CD4-positive, alpha-beta T cell treated with Interleukin-6 at 100 ng/mL for 8 hours (primary cell): Measurements from ENCODE around the gene WDR5.

Source experiments
- DNase-seq: peaks from one replicate; pipeline ENCODE4 v3.0.0-alpha.2; 2020; ENCODE audit warnings: mixed read lengths, low spot score

The WDR5 gene

DNA sequence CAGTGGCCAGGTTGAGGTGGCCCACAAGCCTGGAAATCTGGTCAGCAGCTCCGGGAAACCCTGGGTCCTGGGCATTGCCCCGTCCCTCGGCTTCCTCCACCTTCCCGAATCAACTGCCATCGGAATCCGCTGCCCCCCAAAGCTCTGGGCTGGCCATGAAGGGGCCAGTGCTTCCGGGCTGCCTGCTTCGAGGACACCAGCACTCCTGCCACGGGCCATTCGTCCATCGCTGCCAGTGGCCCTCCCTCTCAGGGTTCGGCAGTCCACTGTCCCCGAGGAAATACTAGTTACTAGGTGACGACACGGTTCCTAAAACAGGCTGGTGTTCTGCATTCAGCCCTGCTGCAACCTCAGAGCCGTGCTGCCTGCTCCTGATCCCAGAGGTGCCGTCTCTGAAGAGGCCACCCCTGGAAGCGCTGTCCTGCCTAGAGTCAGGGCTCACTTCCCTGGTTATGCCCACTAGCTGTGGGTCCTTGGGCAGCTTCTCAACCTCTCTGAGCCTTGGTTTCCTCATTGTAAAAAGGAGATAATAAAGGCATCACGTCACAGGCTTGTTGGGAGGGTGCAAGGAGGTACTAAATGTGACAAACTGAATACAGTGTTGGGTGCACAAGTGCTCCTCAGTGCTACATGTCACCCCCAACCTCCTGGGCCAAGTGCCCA is 3.5 kb upstream of the WDR5 start:
- DNase-seq = no peak

DNA sequence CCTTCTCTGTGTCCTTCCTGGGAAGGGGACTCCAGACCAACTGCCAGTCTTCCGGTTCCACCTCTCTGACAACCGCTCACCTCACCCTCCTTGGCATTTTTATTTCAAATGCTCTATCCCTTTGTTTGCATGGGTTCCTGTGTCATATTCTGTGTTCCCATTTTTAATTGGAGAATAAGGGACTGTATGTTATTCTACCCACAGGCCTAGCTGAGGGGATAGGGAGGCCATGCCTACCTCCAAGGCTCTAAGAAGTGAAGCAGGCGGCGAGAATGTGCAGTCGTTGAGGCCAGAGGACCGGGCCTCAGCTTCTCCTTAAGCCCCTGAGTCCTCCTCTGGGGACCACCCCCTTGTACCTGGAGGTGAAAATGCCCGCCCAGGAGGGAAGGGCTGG is 936 bp upstream of the WDR5 start:
- no peak for DNase-seq

DNA sequence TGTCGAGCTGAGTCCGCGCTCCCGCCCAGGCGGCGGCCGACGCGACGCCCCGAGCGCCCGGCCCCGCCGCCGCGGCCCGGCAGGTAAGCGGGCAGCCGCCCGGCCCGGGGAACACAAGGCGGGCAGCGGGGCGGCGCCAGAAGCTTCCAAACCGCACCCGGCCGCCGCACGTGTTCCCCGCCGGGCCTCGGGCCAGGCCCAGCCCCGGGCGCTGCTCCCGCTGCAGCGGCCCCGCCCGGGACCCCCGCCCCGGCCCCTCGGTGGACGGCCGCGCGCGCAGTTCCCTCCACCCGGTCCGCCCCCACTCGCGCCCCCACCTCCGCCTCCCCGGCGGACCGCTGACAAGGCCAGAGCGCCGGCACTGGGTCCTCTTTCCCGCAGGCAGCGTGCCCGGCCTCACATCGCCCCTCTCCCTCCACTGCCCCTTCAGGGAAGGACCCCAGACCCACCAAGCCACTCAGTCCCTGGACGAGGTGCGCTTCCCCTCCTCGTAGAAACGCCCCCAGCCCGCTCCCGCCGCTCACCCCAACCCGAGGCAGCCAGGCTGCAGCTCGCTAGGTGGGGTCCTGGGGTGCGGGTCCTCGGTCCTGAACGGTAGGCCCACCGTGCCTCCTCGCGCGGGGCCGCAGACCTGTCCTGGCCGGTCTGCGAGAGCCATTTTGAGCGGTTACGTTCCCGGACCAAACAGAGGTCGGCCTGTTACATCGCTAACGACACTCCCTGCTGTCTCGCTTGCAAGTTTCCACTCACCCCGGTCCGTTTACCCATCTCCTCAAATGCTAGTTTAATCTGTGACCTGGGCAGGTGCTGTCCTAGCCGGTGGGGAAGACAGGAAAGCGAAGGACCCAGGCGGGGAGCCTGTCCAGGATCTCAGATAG is 475 bp downstream of the WDR5 start:
- no peak for DNase-seq

DNA sequence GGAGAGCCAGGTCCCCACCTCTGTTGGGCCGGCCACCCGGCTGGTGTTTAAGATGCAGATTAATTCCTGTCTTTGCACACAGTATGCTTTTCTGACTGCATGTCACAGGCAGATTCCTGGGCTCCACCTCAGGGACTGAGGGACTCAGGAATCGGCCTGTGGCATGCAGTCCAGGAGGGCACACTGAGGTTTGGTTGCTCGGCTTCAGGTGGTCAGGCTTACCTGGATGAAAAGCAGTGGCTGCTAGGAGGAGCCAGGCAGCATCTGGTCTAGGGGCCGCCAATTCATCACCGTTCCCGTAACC is 1.1 kb downstream of the WDR5 start:
- no peak for DNase-seq

DNA sequence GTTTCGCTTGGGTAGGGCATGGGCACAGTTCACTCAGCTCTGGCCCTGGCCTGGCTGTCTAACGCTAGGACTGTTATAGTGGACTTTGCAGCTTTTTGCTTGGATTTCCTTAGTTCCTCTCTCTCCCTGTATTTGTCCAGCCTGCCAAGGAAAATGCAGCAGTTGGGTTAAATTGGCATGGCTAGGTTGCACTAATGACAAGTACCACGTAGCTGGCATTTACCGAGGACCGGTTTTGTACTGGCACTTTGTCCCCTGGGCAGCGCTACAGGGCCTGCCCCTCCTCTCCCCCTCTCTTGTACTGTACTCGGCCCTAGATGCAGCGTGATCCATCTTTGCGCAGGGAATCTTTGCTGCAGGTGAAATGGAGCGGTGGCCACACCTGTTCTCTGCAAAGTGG is 2.4 kb downstream of the WDR5 start:
- DNase-seq = no peak

DNA sequence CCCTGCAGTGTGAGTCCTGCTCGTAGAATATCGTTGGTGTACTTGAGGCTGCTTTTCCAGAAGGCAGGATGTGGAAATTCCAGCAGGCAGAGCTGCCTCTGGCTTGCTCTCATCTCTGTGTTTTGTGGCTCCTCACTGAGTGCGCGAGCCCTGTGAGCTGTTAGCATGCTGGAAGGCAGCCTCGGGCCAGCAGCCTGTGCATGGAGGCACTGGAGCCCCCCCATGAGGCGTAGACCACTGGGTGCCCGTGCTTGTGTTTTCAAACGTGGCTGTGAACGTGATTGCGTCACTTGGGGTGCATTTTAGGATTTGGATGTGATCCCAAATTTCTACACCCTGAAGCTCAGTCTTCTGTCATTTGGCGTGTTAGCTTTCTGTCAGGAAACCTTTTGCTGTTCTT is 3.2 kb downstream of the WDR5 start:
- DNase-seq = no peak

DNA sequence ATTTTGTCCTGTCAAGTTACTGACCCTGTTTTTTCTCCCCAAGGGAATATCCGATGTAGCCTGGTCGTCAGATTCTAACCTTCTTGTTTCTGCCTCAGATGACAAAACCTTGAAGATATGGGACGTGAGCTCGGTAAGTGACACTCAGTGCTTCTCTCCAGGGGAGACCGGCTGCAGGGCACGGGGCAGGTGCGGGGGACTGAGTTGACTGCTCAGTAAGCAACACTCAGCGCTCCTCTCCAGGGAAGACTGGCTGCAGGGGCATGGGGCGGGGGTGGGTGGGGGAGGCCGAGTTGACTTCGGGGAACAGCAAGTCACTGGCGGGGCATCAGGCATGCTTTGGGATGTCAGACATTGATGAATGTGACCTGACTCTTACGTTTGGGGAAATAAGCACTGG is 6.0 kb downstream of the WDR5 start:
- no peak for DNase-seq

DNA sequence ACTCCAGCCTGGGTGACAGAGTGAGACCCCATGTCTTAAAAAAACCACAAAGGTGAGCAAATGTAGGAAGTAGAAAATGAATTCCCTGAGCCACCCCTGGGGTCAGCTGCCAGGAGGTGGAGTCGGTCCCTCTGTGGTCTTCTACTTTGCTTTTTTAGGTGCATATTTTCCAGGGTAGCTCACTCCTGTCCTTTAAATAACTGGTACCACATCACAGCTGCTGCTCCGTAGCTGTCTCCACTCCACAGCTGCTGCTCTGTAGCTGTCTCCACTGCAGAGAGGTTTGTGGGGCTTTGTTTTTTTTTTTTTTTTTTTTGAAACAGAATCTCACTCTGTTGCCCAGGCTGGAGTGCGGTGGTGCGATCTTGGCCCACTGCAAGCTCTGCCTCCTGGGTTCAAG is 8.9 kb downstream of the WDR5 start:
- no peak for DNase-seq

DNA sequence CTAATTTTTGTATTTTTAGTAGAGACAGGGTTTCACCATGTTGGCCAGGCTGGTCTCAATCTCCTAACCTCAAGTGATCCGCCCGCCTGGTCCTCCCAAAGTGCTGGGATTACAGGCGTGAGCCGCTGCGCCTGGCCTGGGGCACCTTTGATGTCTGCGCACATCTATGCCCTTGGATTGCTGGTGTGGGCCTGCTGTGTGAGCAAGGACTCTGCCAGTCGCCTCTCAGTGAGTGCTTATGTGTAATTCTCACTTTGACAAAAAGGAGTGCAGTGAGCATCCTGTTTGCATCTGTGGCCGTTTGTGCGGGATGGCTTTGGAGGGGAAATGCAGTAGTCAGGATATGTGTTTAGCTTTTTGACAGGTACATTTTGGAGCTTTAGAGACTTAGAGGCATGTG is 9.4 kb downstream of the WDR5 start:
- no peak for DNase-seq

DNA sequence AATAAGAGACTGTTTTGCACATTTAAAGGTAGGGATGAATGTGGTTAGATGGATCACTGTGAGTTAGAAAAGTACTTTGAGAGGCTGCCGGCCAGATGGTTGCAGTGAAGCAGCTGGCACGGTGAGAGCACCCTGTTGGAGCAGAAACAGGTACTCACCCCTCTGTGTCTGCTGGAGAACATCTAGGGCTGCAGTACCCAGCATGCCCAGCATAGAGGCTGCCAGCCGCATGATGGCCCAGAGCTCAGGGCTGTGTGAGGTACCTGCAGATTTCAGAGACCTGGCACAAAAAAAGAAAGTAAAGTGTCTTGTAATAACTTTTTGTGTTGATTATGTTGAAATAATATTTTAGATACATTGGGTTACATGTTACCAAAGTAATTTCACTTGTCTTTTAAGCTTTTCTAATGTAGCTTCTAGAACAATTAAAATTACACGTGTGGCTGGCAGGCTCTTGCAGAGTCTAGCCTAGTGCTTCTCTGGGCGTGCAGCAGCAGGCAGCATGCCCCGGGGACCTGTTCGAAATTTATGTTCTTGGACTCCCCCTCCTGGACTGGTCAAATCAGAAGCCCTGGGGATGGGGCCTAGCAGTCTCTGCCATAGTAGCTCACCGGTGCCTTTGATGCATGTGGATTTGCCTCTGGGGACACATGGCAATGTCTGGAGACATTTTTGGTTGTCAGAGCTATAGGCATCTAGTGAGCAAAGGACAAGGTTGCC is 11.1 kb downstream of the WDR5 start:
- no peak for DNase-seq

DNA sequence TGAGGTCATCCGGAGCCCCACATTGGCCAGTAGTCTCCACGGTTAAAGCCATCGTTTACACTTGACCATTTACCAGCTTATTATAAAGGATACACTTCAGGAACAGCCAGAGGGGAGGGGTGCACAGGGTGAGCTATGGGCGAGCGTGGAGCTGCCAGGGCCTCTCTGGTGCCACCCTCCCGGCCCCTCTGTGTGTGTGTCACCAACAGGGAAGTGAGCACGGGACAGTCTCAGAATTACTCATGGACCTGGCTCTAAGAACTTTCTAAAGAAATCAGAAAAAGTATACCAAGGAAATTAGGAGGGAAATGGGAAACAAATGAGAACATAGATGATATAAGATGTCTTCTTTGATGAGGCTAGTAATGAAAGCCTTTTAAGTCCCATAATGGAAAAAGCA is 13.5 kb downstream of the WDR5 start:
- no peak for DNase-seq

DNA sequence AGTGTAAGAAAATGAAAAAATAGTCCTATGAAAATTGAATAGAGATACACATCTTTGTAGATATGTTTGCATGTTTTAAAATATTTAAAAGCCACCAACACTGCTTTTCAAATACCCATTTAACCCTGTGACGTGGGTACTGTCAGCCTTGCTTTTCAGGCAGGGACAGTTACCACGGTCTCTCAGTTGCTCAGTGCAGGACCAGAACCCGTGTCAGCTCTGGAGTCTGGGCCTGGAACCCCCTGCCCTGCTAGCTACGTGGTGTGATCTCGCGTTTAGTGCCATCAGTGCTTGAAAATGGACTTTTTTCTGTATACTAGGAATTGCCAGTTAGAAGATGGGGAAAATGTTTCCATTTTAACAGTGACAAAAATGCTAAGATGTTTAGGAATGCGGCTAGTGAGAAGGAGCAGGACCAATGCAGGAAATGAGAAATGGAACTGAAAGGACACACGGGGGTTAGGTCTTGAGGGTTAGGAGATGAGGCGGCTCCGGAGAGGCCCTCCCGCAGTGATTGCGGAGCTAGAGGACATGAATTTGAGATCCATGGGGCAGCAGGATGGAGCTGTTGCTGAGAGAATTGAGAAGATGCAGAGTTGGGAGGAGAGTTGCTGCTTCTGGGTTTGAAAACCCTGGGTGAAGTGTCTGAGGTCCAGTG is 14.8 kb downstream of the WDR5 start:
- no peak for DNase-seq

DNA sequence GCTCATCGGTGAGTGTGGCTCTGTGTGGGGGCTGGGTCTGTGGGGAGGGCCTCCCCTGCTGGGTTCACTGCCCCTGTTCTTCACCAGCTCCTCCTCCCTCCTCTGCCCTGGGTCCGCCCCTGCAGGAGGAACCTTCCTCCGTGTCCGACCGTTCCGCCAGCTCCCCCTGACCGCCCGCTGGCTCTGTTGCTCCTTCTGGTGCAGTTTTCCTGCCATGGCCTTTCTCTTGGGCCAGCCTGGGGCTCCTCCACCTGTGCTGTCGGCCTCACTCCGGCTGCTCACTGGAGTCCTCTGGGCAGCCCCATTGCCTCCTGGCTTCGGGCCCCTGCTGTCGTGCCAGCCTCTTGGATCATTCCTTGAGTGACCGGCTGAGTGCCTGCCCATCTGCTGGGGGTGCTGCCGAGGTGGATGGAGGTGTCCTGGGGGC is 16.2 kb downstream of the WDR5 start:
- no peak for DNase-seq

DNA sequence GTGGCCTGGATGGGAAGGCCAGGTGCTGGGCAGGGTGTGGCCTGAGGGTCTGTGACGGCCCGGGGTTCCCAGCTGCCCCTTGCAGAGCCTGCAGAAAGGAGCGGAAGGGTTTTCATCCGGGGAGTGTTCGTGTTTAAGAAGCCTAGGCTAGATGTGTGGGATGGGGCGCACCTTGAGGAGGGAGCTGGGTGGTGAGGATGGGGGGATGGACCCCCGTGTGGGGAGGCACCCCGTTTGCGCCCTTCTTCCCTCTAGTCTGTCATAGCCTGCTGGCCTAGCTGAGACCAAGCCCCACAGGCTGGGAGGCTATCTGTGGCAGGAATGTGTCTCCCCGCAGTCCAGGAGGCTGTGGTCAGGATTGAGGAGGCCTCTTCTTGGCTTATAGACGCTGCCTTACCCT is 16.6 kb downstream of the WDR5 start:
- no peak for DNase-seq

DNA sequence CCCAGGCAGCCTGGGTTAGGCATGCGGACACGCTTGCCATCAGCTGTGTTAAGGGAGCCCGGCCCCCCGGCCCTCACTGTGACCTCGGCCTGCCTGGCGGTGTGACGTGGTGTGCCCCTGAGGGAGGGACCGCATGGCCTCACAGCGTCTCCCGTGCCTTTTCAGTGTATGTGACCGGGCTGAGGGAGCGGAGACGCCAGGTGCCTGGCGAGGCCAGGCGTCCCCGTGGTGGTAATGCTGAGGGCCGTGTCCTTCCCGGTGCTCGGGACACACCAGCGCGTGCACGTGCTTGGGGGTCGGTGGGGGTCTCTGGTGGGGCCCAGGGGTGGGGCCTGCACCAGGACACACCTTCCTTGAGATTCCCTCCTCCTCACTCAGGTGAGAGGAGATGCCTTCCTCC is 17.6 kb downstream of the WDR5 start:
- DNase-seq = no peak

DNA sequence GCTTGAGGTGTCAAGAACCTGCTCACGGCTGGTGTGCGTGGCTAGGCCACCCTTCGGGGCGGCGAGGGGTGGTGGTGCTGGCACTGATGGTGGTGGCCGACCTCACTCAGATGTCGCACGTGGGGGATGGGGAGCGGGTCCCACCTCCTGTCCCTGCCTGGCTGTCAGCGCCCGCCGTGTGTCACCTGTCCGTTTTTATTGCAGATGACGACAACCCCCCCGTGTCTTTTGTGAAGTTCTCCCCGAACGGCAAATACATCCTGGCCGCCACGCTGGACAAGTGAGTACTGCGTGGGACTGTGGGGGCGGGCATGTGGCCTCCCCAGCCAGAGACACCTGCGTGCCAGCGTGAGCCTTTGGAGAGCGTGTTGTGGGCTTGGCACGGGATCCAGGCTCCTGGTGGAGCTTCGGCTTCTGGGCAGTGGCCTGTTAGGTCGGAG is 18.4 kb downstream of the WDR5 start:
- no peak for DNase-seq

DNA sequence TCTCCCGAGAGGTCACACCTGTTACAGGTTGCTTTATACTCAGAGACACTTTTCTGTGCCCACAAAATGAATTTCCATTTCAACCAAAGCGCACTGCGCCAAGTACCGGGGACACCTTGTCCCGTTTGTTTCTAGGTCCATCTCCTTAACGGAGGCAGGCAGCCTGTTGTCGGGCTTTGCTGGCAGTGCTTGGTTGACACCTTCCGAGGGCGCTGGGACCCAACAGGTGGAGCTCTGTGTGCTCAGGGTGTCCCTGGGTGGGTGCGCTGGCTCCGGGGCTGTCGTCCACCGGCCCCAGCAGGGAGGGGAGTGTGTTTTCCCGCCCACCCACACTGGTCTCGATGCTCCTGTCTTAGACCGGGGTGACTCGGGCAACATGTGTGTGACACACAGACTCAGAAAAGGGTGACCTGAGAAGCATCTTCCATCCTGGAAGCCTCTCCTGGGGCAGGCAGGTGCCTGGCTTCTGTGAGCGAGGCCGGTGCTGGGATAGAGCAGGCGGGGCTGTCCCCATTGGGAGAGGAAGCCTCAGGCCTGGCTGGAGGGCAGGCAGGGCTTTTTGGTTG is 20.0 kb downstream of the WDR5 start:
- no peak for DNase-seq

DNA sequence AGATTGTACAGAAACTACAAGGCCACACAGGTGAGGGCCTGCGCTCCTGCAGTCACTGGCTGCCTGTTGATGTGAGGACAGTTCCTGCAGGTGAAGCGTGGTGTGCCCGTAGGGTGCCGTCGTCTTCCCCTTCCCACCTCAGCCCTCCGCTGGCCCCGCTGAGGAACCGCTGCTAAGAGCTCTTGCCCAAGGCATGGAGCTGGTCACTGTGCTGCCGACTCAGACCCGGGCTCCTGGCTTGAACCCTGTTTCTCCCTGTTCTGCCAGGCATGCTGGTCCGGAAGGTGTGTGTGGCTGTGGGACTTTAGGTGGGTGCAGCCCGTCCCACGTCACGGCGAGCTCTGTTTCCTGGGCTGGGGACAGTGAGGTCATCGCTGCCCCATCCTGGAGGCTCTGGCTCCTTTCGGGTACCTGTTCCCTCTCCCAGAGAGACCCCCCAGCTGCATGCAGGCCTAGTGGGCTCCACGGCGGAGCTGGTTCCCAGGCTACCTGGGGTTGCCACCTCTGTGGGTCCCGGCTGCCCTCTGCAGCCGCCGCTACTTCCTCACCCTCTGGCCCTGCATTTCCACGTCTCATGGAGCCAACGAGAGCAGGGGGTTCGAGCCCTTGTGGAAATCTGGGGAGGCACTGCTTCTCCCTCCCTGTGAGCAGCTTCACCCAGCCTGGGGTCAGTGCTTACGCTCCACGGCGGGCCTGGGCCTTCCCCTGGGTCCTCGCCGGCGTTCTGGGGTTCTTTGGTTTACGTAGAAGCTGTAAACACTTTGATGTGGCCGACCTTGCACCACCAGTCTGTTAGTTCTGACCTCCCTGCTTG is 20.9 kb downstream of the WDR5 start:
- no peak for DNase-seq

DNA sequence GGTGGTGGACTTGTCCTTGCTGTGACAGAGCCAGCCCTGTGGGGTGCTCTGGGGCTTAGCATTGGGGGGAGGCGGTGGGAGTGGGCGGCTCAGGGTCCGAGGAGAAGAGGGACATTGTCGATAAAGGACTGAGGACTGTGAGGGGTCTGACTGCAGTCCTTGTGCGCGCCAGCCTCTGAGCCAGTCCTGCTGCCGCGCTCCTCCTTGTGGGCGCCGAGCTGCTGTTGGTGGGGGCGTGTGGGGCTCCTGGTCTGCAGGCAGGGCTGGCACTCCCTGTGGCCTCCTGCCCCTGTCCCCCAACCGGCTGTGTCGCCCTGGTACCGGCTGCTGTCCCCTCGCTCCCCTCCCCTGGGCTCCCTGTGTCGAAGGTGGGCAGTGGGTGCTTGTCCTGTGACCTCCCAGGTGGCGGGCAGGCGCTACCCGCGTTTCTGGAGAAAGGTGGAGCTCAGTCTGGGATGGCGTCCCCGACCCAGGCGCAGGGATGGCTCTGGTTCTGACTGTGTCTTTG is 21.6 kb downstream of the WDR5 start:
- DNase-seq = no peak

DNA sequence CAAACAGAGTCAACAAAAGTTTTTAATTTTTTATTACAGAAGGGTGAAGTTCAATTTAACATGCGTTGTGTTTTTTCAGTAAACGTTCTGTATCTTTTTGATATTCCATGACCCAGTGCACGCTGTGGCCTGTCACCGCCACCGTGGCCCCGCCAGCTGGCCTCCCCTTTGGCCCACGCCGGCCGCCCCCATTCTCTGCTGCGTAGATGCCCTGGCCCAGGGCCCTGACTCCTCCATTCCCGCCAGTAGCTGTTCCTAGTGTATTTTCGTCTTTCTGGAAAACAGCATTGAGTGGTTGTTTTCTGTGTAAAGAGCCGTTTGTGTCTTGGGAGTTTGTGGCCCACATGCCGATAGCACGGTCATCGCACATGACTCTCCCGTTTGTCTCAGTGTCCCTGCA is 22.4 kb downstream of the WDR5 start:
- DNase-seq = no peak

DNA sequence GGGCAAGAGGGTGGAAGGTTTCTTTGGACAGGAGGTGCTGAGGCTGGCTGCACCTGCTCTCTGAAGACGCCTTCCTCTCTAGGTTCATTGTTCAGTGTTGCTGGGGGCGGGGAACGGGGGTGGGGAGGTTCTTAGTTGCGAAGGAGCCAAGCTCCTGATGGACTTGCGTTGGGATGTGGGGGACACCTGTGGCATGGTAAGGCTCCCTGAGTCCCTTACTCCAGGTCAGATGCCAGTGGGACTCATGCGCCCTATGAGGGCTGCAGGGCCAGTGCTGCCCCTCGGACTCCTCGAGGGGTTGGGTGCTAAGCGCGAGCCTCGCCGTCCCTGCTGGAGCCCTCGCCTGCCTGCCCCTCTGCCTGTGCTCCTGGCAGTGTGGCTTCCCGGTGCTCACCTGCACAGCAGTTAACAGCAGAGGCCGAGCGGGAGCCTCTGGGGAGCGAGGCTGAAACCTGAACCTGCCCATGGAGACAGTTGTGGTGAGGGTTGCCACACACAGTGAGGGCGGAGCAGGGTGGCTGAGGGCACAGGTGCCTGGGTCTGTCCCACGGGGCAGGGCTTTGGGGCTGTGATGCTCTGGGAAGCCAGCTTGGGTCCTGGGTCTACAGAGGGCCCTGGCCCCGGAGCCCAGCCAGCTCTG is 23.0 kb downstream of the WDR5 start:
- DNase-seq = no peak
